ENCODE results near the gene KLHL20.

The KLHL20 gene

DNA sequence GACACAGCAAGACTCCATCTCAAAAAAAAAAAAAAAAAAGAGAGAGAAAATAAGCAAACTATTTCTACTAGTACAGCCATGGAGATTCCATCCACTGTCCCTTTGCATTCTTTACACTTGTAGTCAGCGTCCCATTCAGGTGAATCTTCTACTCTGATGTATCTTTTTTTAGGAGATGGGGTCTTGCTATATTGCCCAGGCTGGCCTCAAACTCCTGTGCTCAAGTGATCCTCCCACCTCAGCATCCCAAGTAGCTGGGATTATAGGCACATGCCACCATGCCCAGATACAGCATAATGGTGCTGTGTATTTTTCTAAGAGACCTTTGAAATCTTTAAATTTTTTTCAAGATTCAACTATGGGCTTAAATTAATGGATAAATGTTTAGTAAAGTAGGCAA, 118.0 kb downstream of the KLHL20 start:
- Histone ChIP-seq H3K4me1 (ENCODE audit: insufficient read depth, low read length, poor library complexity, severe bottlenecking) (no peaks in the 10 kb centered on the region), H3F3A (ENCODE audit: low read depth) (no peaks in the 10 kb centered on the region), H3K79me2 (ENCODE audit: insufficient read depth, low read length) (no peaks in the 10 kb centered on the region), H4K20me1 (ENCODE audit: insufficient read depth, low read length, poor library complexity, severe bottlenecking) (no peaks in the 10 kb centered on the region), H3K9ac (ENCODE audit: low read depth, low read length, poor library complexity, severe bottlenecking) (no peak overlapping the region), H3K4me3 (ENCODE audit: low read length, poor library complexity, severe bottlenecking) (no peak overlapping the region), H3K4me2 (ENCODE audit: low read depth, low read length, poor library complexity, severe bottlenecking) (no peak overlapping the region), H3K9me2 (replicated peaks; ENCODE audit: low read depth, low read length) (no peaks in the 10 kb centered on the region), H3K36me3 (ENCODE audit: insufficient read depth, low read length) (peaks cover 8% of the 10 kb centered on the region; the same call in 1 of the 2 replicates), H3K9me3 (ENCODE audit: insufficient read depth, low read depth, low read length) (no peaks in the 10 kb centered on the region), H2AFZ (ENCODE audit: low read length) (no peak overlapping the region), H3K27me3 (ENCODE audit: insufficient read depth, low read length, poor library complexity, severe bottlenecking) (no peaks in the 10 kb centered on the region)
- TF ChIP-seq, protein P1, sequence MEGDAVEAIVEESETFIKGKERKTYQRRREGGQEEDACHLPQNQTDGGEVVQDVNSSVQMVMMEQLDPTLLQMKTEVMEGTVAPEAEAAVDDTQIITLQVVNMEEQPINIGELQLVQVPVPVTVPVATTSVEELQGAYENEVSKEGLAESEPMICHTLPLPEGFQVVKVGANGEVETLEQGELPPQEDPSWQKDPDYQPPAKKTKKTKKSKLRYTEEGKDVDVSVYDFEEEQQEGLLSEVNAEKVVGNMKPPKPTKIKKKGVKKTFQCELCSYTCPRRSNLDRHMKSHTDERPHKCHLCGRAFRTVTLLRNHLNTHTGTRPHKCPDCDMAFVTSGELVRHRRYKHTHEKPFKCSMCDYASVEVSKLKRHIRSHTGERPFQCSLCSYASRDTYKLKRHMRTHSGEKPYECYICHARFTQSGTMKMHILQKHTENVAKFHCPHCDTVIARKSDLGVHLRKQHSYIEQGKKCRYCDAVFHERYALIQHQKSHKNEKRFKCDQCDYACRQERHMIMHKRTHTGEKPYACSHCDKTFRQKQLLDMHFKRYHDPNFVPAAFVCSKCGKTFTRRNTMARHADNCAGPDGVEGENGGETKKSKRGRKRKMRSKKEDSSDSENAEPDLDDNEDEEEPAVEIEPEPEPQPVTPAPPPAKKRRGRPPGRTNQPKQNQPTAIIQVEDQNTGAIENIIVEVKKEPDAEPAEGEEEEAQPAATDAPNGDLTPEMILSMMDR (conservative IDR thresholded peaks at IDR 0.05; ENCODE audit: low read length) = no peak

Data from Loucy (cell line).